HEK293 (cell line): ENCODE results near the gene DENND6B.

Experiments used
- CTCF ChIP-seq: fragments of 450-650 bp; formaldehyde crosslinking; IDR thresholded peaks from 2 replicates; pipeline ENCODE4 v1.5.1; 2016; ENCODE audit warnings: missing biosample characterization, missing genetic modification characterization
- KLF16 ChIP-seq: fragments of 450-650 bp; formaldehyde crosslinking; IDR thresholded peaks from 2 replicates; pipeline ENCODE4 v1.5.1; 2017; ENCODE audit warnings: missing biosample characterization, missing genetic modification characterization
- ZBTB44 ChIP-seq: fragments of 450-650 bp; IDR thresholded peaks from 2 replicates; pipeline ENCODE4 v1.5.1; 2018; ENCODE audit warnings: missing biosample characterization, mild to moderate bottlenecking, missing genetic modification characterization
- ZNF274 ChIP-seq, 2 experiments: fragments of 200-500 bp in 1 of 2; fragments of 450-650 bp in 1 of 2; sonication (Bioruptor generic) in 1 of 2; formaldehyde crosslinking in 1 of 2; IDR thresholded peaks; 2 replicates each; pipeline versions ENCODE4 v1.5.1 to v1.6.1; 2014 to 2016; ENCODE audit warnings: borderline replicate concordance in 1 of 2, inconsistent platforms in 1 of 2, low read length in 1 of 2, missing biosample characterization in 1 of 2, missing genetic modification characterization in 1 of 2

GRCh38 chr22:50301581-50301991 is 25.2 kb downstream of the DENND6B start:
- TF ChIP-seq KLF16 (no peak), CTCF (no peak), ZNF274 (IDR thresholded peaks at IDR 0.05; ENCODE audit: low read length) (no peak), ZNF274 (tag by site-specific recombination; IDR thresholded peaks at IDR 0.05; ENCODE audit: borderline replicate concordance) (no peak), ZBTB44 (tag by site-specific recombination) (no peak)
